Erythroblast (primary cell): ENCODE measurements around the gene HDAC4.

Experiments used
- DNase-seq, 2 experiments: peaks; one replicate each; lab custom pipeline; 2025; lab: John Stamatoyannopoulos, UW
- GATA1 ChIP-seq: IDR thresholded peaks from 2 replicates; pipeline ENCODE4 v1.6.1; 2011; ENCODE audit warnings: low read depth, mild to moderate bottlenecking, control low read depth, low read length, moderate library complexity
- POLR2A ChIP-seq: IDR thresholded peaks from 2 replicates; pipeline ENCODE4 v1.6.1; 2011; ENCODE audit warnings: mild to moderate bottlenecking, low read length

The HDAC4 gene

DNA sequence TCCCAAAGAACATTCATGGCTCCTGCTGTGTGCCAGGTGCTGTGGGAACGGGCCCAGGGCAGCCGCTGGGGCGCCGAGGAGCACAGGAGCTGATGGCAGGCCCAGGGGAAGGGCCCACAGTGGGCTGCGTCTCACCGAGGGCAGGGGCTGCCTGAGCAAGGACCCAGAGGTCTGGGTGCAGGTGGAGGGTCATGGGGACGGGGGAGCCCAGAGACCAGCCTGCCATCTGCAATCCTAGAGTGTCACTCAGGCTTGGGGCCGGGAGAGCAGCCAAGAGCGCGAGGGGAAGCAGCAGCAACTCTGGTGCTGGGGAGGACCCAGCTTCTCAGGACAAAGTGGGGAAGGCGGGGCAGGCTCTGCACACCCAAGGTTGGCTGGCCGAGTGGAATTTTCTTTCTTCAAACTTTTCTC is 207.4 kb downstream of the HDAC4 start:
- TF ChIP-seq GATA1 (no peak), POLR2A (no peak)
- DNase-seq: no peak

DNA sequence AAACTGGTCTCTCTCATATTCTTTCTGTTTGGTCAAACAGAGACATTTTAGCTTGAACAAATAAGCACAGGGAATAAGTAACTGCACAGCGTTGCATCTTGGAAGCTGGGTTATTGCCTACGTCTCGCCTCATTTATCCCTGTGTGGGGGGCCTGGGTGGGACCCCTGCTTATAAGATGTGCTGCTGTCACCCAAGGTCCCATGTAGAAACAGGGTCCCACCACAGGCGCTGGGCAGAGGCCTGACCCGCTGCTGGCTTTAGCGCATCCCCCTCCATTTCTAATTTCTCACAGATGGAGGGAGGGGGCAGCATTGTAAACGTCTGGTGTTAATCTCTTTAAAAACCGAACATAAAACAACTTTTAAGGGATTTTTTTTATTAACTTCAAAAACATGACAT is 207.8 kb downstream of the HDAC4 start:
- no peak for DNase-seq
- TF ChIP-seq POLR2A (no peak), GATA1 (no peak)

DNA sequence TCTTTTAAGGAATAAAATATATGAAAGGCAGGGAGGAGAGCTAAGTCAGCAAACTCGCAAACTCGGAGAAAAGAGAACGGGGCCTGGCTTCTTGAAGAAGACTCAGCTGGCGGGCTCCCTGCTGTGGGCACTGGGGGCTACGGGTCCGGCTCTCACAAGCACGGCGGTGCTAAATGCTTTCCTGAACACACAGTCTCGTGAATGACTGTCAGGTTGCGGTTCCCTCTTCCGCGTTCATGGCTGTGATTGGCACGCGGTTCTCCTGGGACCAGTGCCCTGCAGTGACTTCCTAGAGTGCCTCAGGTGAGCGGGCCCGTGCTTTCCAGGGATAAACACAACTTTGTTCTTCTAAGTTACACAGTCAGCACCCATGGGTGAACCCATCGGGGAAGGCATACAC is 208.4 kb downstream of the HDAC4 start:
- TF ChIP-seq POLR2A: no peak
- no peak for TF ChIP-seq GATA1
- no peak for DNase-seq

DNA sequence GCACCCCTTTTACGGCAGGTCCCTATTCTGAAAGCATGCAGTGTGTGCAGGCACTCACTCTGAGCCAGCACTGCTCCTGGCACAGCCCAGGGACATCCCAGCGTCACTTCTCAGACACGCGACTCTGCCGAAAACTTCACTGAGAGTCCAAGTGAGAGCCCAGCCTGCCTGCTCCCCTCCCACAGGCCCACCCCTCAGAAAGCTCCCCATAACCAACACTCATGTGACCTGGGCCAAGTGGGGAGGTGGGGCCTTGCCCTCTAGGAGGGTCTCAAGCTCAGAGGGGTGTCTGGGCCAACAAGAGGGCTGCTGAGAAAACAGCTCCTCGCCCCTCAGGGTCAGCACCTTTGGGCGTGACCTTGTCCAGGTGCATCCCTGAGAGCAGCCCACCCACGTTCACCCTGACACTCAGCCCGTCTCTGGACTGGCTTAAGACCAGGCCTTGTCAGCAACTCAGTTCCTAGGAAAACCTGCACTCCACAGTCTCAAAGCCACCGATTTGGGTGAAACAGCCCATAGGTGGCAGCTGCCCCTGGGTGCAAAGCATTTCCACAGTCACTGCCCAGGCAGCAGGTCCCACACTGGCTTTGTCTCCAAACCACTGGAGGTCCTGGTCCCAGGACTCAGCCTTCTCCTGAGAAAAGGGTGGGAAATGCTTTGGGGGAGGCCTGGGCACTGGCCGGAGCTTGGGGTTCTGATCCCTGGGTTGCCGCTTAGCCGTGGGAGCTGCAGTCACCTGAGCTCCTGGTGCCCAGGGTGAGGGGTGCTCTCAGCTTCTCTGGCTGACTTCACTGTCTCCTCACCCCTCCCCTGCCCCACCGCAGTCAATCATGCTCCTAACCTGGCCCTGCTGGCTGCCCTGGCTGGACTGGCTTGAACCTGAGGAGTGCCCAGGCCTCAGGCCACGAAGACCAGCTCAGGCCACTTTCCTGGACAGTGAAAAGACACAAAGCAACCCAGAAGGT is 209.6 kb downstream of the HDAC4 start:
- DNase-seq: no peak
- no peak for TF ChIP-seq POLR2A
- no peak for TF ChIP-seq GATA1

DNA sequence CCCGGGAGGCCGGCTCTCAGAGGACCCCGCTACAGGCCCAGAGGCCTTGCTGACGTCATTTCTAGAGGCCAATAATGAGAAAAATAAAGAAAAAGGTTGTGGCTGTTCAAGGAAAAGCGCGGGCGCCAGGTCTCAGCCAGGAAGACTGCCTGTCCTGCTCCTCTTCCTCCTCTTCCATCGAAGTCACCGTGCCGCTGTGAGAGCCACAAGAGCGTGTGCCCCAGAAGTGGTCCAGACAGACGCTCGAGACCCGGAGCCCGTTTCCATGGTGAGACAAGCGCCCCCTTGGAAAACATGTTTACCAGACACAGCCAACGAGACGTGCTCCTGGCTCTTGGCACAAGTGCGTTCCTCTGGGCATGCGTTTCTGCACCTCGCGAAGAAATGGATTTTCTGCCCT is 210.5 kb downstream of the HDAC4 start:
- no peak for DNase-seq
- TF ChIP-seq GATA1 (no peak), POLR2A (no peak)

DNA sequence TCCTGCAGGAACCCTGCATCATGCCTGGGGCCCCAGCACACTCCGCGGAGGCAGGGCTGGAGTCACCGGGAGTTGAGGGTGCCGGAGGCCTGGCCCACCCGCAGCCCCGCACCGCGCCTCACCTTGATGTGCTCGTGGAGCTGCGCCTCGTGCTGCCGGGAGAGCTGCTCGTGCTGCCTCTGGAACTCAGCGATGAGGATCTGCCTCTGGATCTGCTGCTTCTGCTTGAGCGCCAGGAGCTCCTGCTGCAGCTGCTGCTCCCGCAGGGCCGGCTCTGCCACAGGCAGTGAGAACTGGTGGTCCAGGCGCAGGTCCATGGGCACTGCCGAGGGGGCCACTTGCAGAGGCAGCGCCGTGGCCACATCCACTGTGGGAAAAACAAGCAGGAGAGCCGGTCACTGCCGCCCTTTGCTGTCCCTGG is 211.1 kb downstream of the HDAC4 start:
- no peak for TF ChIP-seq GATA1
- no peak for TF ChIP-seq POLR2A
- DNase-seq: no peak

DNA sequence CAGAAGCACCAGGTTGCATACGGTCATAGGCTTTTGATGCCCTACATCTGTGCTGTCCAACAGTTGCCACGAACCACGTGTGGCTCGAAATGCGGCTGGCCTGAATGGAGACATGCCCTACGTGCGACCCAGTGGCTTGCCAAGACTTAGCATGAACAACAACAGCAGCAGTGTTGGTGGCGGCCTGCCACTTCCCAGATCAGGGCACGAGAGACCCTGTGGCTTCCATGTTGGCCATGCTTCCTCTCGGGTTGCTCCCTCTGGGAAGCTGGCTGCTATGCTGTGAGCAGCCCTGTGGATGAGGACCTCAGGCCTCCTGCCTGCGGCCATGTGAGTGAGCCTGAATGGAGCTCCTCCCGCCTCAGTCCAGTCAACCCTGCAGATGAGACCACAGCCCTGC is 212.3 kb downstream of the HDAC4 start:
- no peak for TF ChIP-seq GATA1
- TF ChIP-seq POLR2A: no peak
- no peak for DNase-seq

DNA sequence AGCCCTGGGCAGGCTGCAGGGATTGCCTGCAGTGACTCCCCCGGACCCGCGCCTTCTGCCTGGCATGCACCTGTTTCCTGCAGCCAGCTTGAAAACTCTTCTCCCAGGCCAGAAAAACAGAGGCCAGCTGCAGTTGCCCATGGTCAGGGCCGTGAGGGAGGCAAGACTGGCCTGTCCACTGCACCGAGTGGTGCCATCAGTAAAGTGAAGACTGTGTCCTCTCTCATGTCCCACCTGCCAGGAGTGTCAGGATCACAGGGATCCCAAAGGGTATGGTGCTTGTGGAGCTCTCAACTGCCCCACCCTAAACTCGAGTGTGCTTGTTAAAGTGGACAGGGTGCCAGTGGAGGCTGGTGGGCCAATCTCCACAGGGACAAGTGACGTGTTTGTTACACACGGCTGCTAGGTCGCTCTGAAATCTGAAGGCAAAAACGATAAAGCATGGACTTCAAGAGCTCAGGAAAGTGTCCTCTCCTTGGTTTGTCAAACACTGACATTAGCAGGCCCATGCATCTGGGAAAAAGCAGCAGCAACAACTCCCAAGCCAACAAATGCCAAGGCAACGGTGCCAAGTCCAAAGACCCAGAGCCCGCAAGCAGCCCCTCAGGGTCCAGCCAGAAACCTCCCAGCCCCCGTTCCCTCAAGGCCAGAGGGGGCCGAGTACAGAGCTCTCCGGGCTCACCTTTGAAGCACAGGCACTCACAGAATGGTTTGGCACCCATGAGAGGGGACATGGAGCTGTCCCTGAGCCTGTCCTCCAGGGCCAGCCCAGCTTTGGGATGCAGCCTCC is 213.2 kb downstream of the HDAC4 start:
- no peak for DNase-seq
- TF ChIP-seq GATA1: no peak
- TF ChIP-seq POLR2A: no peak

DNA sequence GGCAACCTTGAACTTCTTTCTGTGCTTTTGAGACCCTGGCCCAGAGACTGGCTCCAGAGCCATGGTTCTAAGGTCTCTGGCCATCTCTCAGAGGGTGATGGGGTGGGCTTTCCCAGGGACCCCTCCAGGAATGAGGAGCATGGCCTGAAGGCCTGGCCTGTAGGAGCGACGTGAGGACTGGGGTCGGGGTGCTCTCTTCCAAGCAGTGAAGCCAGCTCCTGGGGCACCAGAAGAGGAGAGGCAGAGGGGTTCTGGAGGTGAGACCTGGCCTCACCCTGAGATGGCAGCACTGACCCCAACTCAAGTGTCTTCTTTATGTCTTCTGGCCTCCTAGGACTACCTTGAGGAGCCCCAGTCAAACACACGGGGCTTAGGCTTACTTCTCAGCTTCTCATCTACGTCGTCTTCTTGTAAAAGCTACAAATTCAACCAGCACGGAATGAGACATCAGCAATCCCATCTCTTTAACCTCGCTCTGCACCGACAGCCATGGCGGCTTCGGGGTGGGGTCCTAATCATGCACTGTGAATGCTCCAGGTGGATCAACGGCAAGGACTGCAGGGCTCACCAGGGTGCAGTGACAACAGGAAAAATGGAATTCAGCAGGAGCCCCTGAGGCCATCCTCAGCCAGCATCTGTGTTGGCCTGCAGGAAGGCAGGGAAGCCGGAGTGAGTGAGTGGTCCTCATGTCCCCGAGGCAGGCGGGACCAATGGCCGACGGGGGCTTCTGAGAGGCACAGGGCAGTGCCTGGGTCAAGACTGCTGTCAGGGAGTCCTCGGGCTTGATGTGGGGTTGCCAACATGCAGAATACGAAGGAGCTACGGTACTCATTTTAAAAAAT is 214.1 kb downstream of the HDAC4 start:
- TF ChIP-seq POLR2A: no peak
- TF ChIP-seq GATA1: no peak
- DNase-seq: no peak

DNA sequence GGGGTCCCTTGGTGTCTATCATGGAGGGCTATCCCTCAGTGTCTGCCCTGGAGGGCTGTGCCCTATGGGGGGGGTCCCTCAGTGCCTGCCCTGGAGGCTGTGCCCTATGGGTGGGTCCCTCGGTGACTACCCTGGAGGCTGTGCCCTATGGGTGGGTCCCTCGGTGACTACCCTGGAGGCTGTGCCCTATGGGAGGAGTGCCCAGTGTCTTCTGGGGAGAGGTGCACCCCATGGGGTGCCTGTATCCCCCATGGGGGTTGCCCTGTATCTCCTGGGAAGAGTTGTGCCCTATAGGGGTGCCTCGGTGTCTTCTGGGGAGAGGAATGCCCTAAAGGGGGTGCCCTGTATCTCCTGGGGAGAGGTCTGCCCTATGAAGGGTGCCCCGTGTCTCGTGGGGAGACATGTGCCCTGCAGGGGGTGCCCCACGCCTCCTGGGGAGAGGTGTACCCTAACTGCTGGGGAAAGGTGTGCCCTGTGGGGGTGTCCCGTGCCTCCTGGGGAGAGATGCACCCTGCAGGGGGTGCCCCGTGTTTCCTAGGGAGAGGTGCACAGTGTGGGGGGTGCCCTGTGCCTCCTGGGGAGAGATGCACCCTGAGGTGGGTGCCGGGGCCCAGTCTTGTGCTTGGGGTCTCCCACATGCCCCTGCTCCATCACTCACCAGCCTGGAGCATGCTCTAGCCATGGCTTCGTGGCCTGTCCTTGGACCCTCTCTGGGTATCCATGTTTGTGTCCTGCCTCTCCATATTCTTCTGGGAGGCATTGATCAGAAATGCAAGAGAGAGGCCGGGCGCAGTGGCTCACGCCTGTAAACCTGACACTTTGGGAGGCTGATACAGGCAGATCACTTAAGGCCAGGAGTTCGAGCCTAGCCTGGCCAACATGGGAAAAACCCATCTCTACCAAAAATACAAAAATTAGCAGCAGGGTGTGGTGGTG is 215.6 kb downstream of the HDAC4 start:
- DNase-seq: no peak
- no peak for TF ChIP-seq GATA1
- TF ChIP-seq POLR2A: no peak

DNA sequence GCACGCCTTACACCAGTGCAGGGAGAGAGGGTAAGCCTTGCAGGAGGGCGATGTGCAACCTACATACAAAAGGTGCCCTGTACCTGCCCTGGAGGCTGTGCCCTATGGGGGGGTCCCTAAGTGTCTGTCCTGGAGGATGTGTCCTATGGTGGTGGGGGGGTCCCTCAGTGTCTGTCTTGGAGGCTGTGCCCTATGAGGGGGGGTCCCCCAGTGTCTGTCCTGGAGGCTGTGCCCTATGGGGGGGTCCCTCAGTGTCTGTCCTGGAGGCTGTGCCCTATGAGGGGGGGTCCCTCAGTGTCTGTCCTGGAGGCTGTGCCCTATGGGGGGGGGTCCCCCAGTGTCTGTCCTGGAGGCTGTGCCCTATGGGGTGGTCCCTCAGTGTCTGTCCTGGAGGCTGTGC is 216.6 kb downstream of the HDAC4 start:
- TF ChIP-seq POLR2A: no peak
- TF ChIP-seq GATA1: no peak
- no peak for DNase-seq
